Measurements from ENCODE around the gene EPHA4. TPM values are rescaled to one million over a fixed set of nuclear protein-coding genes. Genes with fewer than 3 reads are reported as not detected.

The EPHA4 gene
- total RNA-seq, 1 experiment from 2014 or later = 59.9 TPM

- no peak for DNase-seq (ENCODE audit: extremely low read depth, low read depth)
Measured at GRCh38 chr2:221420245-221420644, 151.9 kb downstream of the EPHA4 start.

DNA sequence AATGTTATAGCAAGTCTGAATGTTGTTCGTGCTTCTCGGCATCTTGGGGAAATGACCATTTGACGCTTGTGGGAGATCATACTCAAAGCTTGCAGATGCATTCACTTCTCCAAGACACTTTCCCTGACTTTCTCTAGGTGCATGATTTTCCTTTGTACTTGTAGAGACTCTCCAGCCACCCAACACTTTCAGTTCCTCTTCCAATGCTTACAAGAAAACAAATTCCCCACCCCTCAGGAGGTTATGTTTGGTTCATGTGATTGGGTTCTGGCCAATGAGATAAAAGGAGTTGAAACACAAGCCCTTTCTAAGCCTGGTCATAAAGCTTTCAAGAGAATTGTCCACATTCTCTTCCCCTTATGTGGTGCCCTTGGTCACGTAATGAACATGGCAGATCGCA, 156.3 kb downstream of the EPHA4 start:
- no peak for DNase-seq (ENCODE audit: extremely low read depth, low read depth)

GRCh38 chr2:221412978-221413377, 159.1 kb downstream of the EPHA4 start:
- no peak for DNase-seq (ENCODE audit: extremely low read depth, low read depth)

DNA sequence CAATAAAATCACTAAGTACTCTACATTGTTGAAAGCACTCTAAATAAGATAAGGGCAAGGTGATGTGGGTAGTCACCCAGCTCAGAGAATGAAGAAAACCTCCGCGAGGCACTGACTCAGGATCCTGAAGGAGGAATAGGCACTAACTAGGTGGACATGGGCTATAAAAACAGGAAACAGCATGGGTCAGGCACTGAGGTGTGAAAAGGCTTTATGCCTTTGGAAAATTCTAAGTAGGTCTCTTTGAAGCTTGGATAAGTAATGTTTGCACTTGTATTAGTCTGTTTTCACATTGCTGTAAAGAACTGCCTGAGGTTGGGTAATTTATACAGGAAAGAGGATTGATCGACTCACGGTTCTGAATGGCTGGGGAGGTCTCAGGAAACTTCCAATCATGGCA, 161.6 kb downstream of the EPHA4 start:
- DNase-seq (ENCODE audit: extremely low read depth, low read depth) = no peak

DNA sequence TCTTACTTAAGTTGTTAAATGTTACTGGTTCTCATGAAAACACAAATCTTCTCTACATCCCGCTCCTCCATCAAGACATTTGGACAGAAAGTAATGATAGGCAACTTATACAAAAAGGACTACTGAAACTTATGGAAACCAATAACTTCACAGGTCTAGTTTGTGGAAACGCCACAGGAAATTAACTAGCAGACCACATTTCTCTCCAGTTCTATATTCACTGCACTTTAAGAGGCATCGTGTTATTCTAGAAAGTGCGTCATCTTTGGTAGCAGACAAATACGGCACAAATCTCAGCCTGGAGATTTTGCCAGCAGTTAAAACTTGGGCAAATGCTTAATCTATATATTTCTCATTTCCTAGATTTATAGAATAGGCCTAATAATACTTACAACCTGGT, 164.3 kb downstream of the EPHA4 start:
- DNase-seq (ENCODE audit: extremely low read depth, low read depth) = no peak

- DNase-seq (ENCODE audit: extremely low read depth, low read depth) = no peak
Measured at GRCh38 chr2:221405521-221405920, 166.6 kb downstream of the EPHA4 start.

DNA sequence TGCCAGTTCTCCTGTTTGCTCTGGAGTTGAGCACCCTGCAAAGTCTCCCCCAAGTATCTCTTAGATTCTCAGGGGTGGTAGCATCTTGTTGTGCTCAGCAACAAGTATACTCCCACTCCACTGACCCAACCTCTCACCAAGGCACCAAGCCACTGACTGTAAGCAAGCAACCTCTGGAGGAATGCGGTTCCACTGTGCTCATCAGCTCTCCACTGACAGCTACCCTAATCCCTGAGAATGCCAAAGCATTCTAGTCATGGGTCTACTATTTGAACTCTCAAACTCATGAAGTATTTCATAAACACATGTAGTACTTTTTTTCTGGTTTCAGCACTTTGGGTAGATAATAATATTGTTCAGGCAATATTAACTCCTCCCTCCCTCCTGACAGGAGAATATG, 170.0 kb downstream of the EPHA4 start:
- no peak for DNase-seq (ENCODE audit: extremely low read depth, low read depth)

DNA sequence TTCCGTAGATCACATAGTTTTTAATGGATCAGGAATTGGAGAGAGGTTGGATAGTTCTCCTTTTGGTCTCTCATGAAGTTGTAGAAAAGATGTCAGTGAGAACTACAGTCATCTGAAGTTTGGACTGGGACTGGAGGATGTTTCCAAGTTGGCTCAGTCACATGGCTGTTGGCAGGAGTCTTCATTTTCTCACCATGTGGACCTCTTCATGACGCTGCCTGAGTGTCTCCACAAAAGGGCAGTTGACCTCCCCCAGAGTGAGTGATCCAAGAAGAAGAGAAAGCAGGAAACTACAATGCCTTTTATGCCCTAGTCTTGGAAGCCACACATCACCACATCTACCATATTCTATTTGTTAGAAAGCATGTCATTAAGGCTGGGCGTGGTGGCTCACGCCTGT, 171.7 kb downstream of the EPHA4 start:
- no peak for DNase-seq (ENCODE audit: extremely low read depth, low read depth)

- no peak for DNase-seq (ENCODE audit: extremely low read depth, low read depth)
Measured at GRCh38 chr2:221399183-221399582, 172.9 kb downstream of the EPHA4 start.

DNA sequence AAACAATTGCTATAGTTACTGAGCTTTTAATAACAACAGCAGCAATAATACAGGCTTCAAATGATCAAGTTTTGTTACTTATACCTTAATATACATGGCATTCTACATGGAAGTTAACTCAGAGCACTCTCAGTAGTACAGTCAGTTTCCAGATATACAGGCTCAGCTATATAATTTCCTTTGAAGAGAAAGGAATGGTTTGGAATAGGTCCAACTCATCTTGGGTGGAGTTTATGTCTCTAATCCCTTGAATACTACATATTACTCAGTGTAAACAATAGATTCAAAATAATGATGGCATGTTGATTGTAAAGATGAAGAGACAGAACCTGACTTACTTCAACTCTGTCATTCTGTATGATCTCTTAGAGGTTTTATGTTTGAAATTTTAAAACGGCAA, 174.9 kb downstream of the EPHA4 start:
- DNase-seq (ENCODE audit: extremely low read depth, low read depth) = no peak

- DNase-seq (ENCODE audit: extremely low read depth, low read depth) = no peak
Measured at GRCh38 chr2:221392228-221392881, 179.7 kb downstream of the EPHA4 start.

GRCh38 chr2:221390878-221391277, 181.2 kb downstream of the EPHA4 start:
- no peak for DNase-seq (ENCODE audit: extremely low read depth, low read depth)

- DNase-seq (ENCODE audit: extremely low read depth, low read depth) = no peak
Measured at GRCh38 chr2:221389904-221390303, 182.2 kb downstream of the EPHA4 start.

DNA sequence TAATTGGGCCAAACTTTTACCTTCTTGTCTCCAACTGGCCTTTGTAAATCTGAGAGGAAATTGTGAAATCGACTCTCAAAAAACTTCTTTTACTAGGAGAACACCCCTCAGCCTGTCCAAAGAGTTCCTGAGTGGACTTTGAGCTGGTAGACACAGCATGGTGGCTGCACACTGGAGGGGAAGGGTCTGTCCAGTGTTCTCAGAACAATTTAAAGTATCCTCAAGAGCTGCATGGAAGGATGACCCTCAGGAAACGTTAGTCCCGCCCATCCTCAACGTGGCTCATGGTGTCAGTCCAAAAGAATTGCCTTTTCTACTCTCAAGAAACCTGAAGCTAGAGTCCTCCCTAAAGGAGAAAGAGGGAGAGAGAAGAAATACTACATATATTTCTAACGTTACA, 182.7 kb downstream of the EPHA4 start:
- DNase-seq (ENCODE audit: extremely low read depth, low read depth) = no peak

DNA sequence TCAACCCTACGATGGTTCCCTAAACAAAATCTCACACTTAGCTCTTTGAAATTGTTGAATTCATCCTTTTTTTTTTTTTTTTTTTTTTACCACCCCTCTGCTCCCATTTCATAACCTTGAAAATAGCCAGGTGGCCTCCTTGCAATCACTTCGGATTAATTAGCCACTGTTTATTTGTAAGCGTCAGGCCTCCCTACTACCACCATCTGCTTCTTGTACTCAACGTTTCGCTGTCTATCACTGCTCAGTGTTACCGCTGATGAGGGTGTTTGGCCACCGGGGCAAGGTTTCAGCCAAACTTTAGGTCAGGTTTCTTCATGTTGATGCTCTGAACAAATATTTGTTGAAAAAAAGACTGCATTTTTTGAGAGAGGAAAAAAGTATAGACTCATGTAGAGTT, 183.2 kb downstream of the EPHA4 start:
- DNase-seq (ENCODE audit: extremely low read depth, low read depth) = no peak

DNA sequence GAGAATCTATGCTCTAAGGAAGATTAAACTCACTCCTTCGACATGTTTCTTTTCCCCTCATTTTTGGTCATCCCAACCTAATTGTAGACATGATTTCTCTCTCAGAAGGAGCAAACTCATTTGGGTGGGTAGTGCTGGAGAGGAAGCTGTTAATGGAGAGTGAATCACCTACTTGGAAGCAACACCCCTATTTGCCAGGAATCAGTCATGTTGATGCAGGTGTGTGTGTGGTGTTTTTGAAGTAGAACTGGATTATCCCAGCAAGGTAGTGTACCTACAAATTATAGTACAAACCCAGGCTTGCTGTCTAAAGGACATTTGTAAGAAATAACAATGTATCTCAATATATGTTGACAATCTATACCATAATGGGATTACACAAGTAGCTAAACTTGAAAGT, 186.4 kb downstream of the EPHA4 start:
- no peak for DNase-seq (ENCODE audit: extremely low read depth, low read depth)

GRCh38 chr2:221381928-221382488, 190.1 kb downstream of the EPHA4 start:
- no peak for DNase-seq (ENCODE audit: extremely low read depth, low read depth)

- DNase-seq (ENCODE audit: extremely low read depth, low read depth) = no peak
Measured at GRCh38 chr2:221380686-221381085, 191.4 kb downstream of the EPHA4 start.

GRCh38 chr2:221380062-221380461, 192.0 kb downstream of the EPHA4 start:
- DNase-seq (ENCODE audit: extremely low read depth, low read depth) = no peak

- DNase-seq (ENCODE audit: extremely low read depth, low read depth) = no peak
Measured at GRCh38 chr2:221377597-221377996, 194.5 kb downstream of the EPHA4 start.

- DNase-seq (ENCODE audit: extremely low read depth, low read depth) = no peak
Measured at GRCh38 chr2:221377066-221377465, 195.0 kb downstream of the EPHA4 start.

- DNase-seq (ENCODE audit: extremely low read depth, low read depth) = no peak
Measured at GRCh38 chr2:221374234-221374633, 197.9 kb downstream of the EPHA4 start.

DNA sequence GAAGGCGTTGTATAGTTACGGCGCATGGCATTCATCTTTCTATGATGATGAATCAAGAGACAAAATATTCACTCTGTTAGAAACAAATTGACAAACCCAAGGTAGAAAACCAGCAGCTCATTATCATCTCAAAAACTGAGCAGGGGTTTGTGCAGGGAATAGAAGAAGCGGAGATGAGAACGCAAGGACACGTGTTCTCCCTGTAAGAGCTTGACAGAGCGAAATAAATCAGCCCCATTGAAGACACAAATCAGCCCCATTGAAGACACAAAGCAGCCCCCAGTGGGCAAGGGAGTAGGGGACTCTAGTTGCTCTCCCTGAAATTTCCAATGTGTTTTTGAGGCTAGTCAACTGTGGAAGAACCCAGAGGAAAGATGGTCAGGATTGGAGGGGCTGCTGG, 199.2 kb downstream of the EPHA4 start:
- DNase-seq (ENCODE audit: extremely low read depth, low read depth) = no peak

Data from NCI-H460 (cell line).